Measurements from ENCODE around the gene NCBP2. TPM values are rescaled to one million over a fixed set of nuclear protein-coding genes. Genes with fewer than 3 reads are reported as not detected.

Gene NCBP2
- total and polyA plus RNA-seq, 2 donors from 2014 or later = 46.1 to 59.9 TPM

DNA sequence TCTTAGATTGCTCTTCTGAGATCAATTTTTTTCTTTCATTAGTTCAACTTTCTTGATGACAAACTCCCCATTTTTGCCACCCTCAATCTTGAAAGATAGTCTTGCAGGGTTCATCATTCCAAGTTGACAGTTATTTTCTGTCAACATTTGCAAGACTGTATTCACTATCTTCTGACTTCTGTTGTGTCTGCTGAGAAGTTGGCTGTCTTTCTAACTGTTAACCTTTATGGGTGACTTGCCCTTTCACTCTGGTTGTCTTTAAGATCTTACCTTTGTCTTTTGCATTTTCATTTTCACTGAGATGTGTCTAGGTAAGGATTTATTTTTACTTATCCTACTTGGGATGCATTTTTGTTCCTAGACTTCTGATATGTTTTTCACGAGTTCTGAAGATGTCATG lies 40.9 kb upstream of the NCBP2 start:
- Histone ChIP-seq H3K36me3 (ENCODE audit: control insufficient read depth in 2 of 3, insufficient read depth in 3 of 3, low read length in 3 of 3) (no peaks in the 10 kb centered on the region), H3K4me1 (ENCODE audit: control insufficient read depth in 2 of 3, insufficient read depth in 2 of 3, low read depth in 1 of 3, low read length in 3 of 3) (no peaks in the 10 kb centered on the region), H3K9me3 (ENCODE audit: control insufficient read depth in 2 of 3, insufficient read depth in 1 of 3, low read length in 3 of 3) (peaks cover 0 to 6% (median 0%) of the 10 kb centered on the region in 3 donors), H3K9ac (ENCODE audit: low read length in 3 of 3) (no peak overlapping the region), H3K27ac (ENCODE audit: low read depth in 2 of 2, low read length in 2 of 2) (no peak overlapping the region), H3K4me3 (ENCODE audit: low read length in 3 of 3) (no peak overlapping the region), H3K27me3 (ENCODE audit: control insufficient read depth, insufficient read depth, low read length) (no peaks in the 10 kb centered on the region)
- FAIRE-seq = no peak
- intact Hi-C loops (cut with DNase I) = no loop called here
- TF ChIP-seq, protein P1, sequence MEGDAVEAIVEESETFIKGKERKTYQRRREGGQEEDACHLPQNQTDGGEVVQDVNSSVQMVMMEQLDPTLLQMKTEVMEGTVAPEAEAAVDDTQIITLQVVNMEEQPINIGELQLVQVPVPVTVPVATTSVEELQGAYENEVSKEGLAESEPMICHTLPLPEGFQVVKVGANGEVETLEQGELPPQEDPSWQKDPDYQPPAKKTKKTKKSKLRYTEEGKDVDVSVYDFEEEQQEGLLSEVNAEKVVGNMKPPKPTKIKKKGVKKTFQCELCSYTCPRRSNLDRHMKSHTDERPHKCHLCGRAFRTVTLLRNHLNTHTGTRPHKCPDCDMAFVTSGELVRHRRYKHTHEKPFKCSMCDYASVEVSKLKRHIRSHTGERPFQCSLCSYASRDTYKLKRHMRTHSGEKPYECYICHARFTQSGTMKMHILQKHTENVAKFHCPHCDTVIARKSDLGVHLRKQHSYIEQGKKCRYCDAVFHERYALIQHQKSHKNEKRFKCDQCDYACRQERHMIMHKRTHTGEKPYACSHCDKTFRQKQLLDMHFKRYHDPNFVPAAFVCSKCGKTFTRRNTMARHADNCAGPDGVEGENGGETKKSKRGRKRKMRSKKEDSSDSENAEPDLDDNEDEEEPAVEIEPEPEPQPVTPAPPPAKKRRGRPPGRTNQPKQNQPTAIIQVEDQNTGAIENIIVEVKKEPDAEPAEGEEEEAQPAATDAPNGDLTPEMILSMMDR (IDR thresholded peaks at IDR 0.05; ENCODE audit: borderline replicate concordance, extremely low read depth, insufficient read depth) = no peak
- no peak for DNase-seq

DNA sequence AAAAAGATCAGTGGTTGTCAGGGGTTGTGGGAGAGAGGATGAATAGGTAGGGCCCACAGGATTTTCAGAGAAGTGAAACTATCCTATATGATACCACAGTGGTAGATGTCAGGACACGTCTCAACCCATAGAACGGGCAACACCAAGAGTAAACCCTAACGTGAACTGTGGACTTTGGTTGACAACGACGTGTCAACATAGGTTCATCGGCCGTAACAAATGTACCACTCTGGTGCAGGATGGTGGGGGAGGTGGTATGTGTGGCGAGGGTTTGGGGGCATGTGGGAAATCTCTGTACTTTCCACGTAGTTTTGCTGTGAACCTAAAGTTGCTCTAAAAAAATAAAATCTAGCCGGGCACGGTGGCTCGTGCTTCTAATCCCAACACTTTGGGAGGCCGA lies 39.3 kb upstream of the NCBP2 start:
- H3K36me3 ChIP-seq (ENCODE audit: control insufficient read depth in 2 of 3, insufficient read depth in 3 of 3, low read length in 3 of 3) = no peaks in the 10 kb centered on the region
- H3K9me3 ChIP-seq (ENCODE audit: control insufficient read depth in 2 of 3, insufficient read depth in 1 of 3, low read length in 3 of 3) = peaks cover 0 to 6% (median 0%) of the 10 kb centered on the region in 3 donors
- TF ChIP-seq, protein P1 (IDR thresholded peaks at IDR 0.05; ENCODE audit: borderline replicate concordance, extremely low read depth, insufficient read depth) = no peak
- DNase-seq = no peak
- no peaks in the 10 kb centered on the region for H3K4me1 ChIP-seq (ENCODE audit: control insufficient read depth in 2 of 3, insufficient read depth in 2 of 3, low read depth in 1 of 3, low read length in 3 of 3)
- FAIRE-seq = no peak
- no peaks in the 10 kb centered on the region for H3K27me3 ChIP-seq (ENCODE audit: control insufficient read depth, insufficient read depth, low read length)
- no peak overlapping the region for H3K9ac ChIP-seq (ENCODE audit: low read length in 3 of 3)
- intact Hi-C loops (cut with DNase I) = no loop called here
- no peak overlapping the region for H3K4me3 ChIP-seq (ENCODE audit: low read length in 3 of 3)
- H3K27ac ChIP-seq (ENCODE audit: low read depth in 2 of 2, low read length in 2 of 2) = no peak overlapping the region

DNA sequence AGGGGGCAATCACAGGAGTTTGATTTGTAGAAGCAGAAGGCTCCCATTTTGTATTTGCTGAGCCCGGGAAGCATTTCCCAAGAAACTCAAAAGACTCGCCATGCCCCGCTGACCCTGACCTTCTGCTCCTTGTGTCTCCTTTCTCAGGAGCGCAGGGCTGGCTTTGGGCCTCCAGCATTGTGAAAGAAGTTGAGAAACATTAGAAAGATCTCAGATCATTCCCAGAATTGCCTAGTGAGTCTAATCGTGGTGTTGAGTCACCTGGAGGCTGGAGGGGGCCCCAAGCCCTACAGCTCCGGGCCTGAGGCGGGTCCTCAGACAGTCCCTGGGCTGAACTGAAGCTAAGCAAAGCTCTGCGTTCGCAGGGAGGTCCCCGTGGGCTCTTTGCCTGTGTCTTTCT lies 37.2 kb upstream of the NCBP2 start:
- no peak overlapping the region for H3K9ac ChIP-seq (ENCODE audit: low read length in 3 of 3)
- TF ChIP-seq, protein P1 (IDR thresholded peaks at IDR 0.05; ENCODE audit: borderline replicate concordance, extremely low read depth, insufficient read depth) = no peak
- no peaks in the 10 kb centered on the region for H3K36me3 ChIP-seq (ENCODE audit: control insufficient read depth in 2 of 3, insufficient read depth in 3 of 3, low read length in 3 of 3)
- no peaks in the 10 kb centered on the region for H3K4me1 ChIP-seq (ENCODE audit: control insufficient read depth in 2 of 3, insufficient read depth in 2 of 3, low read depth in 1 of 3, low read length in 3 of 3)
- intact Hi-C loops (cut with DNase I) = no loop called here
- no peak overlapping the region for H3K27ac ChIP-seq (ENCODE audit: low read depth in 2 of 2, low read length in 2 of 2)
- no peak overlapping the region for H3K4me3 ChIP-seq (ENCODE audit: low read length in 3 of 3)
- peaks cover 0 to 6% (median 0%) of the 10 kb centered on the region in 3 donors for H3K9me3 ChIP-seq (ENCODE audit: control insufficient read depth in 2 of 3, insufficient read depth in 1 of 3, low read length in 3 of 3)
- DNase-seq (no peak), FAIRE-seq (no peak)
- no peaks in the 10 kb centered on the region for H3K27me3 ChIP-seq (ENCODE audit: control insufficient read depth, insufficient read depth, low read length)

DNA sequence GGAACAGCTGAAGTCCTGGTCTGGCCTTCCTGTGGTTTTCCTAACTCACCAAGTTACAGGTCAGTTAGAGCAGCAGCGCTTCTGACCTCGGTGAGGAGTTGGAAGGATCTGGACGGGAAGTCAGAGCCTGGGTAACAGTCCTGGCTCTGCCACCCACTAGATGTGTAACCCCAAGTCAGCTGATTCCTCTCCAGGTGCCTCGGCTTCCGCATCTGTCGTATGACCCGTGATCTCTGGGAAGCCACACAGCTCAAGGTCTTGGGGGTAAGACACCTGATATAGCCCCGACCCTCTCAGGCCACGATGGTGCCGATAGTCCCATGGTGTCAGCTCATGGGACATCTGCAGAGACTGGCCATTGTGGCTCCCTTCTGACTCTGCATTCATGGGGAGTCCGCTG lies 34.6 kb upstream of the NCBP2 start:
- H3K9ac ChIP-seq (ENCODE audit: low read length in 3 of 3) = no peak overlapping the region
- no peaks in the 10 kb centered on the region for H3K4me1 ChIP-seq (ENCODE audit: control insufficient read depth in 2 of 3, insufficient read depth in 2 of 3, low read depth in 1 of 3, low read length in 3 of 3)
- no peaks in the 10 kb centered on the region for H3K9me3 ChIP-seq (ENCODE audit: control insufficient read depth in 2 of 3, insufficient read depth in 1 of 3, low read length in 3 of 3)
- FAIRE-seq (no peak), DNase-seq (no peak)
- no peak overlapping the region for H3K27ac ChIP-seq (ENCODE audit: low read depth in 2 of 2, low read length in 2 of 2)
- TF ChIP-seq, protein P1 (IDR thresholded peaks at IDR 0.05; ENCODE audit: borderline replicate concordance, extremely low read depth, insufficient read depth) = no peak
- no peaks in the 10 kb centered on the region for H3K36me3 ChIP-seq (ENCODE audit: control insufficient read depth in 2 of 3, insufficient read depth in 3 of 3, low read length in 3 of 3)
- no peak overlapping the region for H3K4me3 ChIP-seq (ENCODE audit: low read length in 3 of 3)
- H3K27me3 ChIP-seq (ENCODE audit: control insufficient read depth, insufficient read depth, low read length) = no peaks in the 10 kb centered on the region
- intact Hi-C loops (cut with DNase I) = no loop called here
